Keratinocyte (primary cell): Measurements from ENCODE around the gene IHH.

ENCODE experiments used
- EZH2 ChIP-seq: IDR thresholded peaks from one replicate; pipeline ENCODE4 v1.6.1; 2012; ENCODE audit warnings: inconsistent platforms, mild to moderate bottlenecking, low read length, moderate library complexity
- TF ChIP-seq, protein P1 (sequence below), 3 experiments: IDR thresholded peaks in 1 of 3; conservative IDR thresholded peaks in 1 of 3; optimal IDR thresholded peaks in 1 of 3; 2 replicates in 2 of 3; 3 replicates in 1 of 3; pipeline versions ENCODE3 to v1.5.1; 2011; ENCODE audit warnings: low read length in 3 of 3, mild to moderate bottlenecking in 3 of 3, moderate library complexity in 2 of 3, control low read depth in 1 of 3, inconsistent platforms in 1 of 3; ENCODE audit not compliant: insufficient read depth in 2 of 3; ENCODE audit errors: extremely low read depth in 1 of 3

DNA sequence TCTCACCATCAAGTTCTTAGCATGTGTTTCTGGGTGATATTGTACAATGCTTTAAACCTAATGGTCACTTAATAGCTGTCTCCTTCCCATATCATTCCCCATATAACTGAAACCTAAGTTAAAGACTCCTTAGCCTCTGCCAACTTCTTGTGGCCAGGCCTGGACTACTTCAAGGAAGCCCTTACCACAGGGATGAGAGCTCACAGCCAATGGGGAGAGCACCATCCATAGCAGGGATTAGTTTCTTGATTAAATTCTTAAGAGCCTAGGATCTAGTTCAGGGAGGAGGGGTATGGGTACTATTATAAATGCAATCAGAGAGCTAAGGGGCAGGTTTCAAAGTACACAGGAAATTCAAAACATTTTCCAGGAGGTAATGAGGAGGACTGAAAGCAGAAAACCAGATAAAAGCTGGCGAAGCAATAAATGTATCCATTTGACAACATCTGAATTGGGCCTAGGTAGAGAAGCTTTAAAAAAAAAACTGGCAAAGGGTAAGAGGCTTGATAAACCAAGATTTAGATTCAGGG, 34.8 kb upstream of the IHH start:
- TF ChIP-seq, protein P1, sequence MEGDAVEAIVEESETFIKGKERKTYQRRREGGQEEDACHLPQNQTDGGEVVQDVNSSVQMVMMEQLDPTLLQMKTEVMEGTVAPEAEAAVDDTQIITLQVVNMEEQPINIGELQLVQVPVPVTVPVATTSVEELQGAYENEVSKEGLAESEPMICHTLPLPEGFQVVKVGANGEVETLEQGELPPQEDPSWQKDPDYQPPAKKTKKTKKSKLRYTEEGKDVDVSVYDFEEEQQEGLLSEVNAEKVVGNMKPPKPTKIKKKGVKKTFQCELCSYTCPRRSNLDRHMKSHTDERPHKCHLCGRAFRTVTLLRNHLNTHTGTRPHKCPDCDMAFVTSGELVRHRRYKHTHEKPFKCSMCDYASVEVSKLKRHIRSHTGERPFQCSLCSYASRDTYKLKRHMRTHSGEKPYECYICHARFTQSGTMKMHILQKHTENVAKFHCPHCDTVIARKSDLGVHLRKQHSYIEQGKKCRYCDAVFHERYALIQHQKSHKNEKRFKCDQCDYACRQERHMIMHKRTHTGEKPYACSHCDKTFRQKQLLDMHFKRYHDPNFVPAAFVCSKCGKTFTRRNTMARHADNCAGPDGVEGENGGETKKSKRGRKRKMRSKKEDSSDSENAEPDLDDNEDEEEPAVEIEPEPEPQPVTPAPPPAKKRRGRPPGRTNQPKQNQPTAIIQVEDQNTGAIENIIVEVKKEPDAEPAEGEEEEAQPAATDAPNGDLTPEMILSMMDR (optimal IDR thresholded peaks at IDR 0.05 in 1 of 3, IDR thresholded peaks at IDR 0.05 in 1 of 3, conservative IDR thresholded peaks at IDR 0.05 in 1 of 3; ENCODE audit: extremely low read depth in 1 of 3, insufficient read depth in 2 of 3, low read length in 3 of 3): no peak
- TF ChIP-seq EZH2: no peak
